Measurements from ENCODE around the gene ROCK2.

GRCh38 chr2:11237122-11237521 lies 107.3 kb downstream of the ROCK2 start:
- TF ChIP-seq POLR2A (IDR thresholded peaks at IDR 0.05) (no peak), CTCF (IDR thresholded peaks at IDR 0.05) (no peak), POLR2AphosphoS5 (IDR thresholded peaks at IDR 0.05) (no peak)
